ENCODE measurements around the gene PRIMPOL. TPM values are rescaled to one million over a fixed set of nuclear protein-coding genes. Genes with fewer than 3 reads are reported as not detected.
"Not testable (repeated sequence)": the region's sequence is repeated elsewhere in the genome, so short reads cannot be mapped to it uniquely, and the experiment has no call there.

The PRIMPOL gene
- total RNA-seq, 1 donor from 2014 or later: 17.7 TPM

- intact Hi-C loops (cut with micrococcal nuclease): no loop called here
Observed at GRCh38 chr4:184636144-184636543, 13.4 kb upstream of the PRIMPOL start.

DNA sequence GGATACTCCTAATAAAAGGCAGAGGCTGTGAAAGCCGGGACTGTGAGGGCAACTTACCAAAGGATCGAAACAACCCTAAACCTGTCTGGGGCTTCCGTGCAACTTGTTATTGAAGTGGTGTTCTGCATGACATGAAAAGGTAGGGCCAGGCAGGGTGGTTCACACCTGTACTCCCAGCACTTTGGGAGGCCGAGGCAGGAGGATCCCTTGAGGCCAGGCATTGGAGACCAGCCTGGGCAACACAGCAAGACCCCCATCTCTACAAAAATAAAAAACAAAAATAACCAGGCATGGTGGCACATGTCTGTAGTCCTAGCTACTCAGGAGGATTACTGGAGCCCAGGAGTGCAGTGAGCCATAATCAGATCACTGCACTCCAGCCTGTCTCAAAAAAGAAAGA is 12.6 kb upstream of the PRIMPOL start:
- intact Hi-C loops (cut with micrococcal nuclease): no loop called here

DNA sequence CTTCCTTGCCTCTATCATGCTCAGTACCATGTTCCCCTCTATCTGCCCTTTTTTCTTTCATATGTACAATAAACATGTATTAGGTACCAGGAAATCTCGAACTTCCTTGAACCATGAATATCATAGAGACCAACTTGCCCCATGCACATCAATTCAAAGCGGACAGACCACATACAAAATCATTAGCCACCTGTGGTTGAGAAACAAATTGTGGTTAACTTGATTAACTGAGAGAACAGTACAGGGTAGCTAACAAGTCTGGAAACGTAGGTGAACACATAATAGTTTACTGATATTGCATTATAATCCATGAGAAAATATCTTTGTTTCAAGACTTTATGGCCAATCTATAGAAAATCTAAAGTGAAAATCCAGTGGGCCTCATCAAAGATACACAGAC is 8.5 kb upstream of the PRIMPOL start:
- intact Hi-C loops (cut with micrococcal nuclease): no loop called here

- intact Hi-C loops (cut with micrococcal nuclease): no loop called here
Observed at GRCh38 chr4:184641451-184641850, 8.1 kb upstream of the PRIMPOL start.

GRCh38 chr4:184643731-184644130 is 5.8 kb upstream of the PRIMPOL start:
- intact Hi-C loops (cut with micrococcal nuclease): no loop called here

DNA sequence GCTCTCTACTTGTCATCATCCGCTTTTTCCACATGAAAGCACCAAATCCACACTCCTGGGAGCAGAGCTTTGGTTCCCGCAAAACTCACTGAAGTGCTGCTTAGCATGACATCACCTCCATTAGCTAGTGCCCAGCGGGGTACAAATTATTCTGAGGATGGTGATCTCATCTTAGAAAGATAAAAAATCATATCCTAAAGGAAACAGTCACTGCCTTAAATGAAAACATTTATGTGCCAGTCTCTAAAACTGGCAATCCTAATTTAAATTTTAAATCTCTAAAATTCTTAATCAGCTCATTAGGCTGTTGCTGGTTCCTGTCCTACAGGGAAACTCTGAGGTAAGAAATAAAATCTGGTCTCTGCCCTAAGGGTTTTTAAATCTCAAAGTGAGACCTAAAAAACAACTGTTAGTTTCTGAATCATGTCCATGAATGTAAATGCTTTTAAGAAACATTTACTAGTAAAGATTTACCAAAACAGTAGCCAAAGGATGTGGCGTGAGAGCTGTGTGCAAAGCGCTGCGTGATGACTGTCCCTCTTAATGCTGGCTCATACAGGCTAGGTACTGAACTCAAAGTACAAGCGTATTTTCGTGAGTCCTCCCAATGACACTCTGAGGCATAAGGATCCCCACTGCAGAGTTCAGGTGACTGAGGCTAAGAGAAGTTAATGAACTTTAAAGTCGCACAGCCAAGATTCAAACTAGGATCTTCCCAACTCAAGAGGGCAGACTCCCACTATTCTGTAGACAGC is 4.8 kb upstream of the PRIMPOL start:
- intact Hi-C loops (cut with micrococcal nuclease): loop anchor here (5.0 kb wide), 1 partner anchor 362 kb away; no protein-coding TSS in a partner anchor

- intact Hi-C loops (cut with micrococcal nuclease): loop anchor here (5.0 kb wide), 1 partner anchor 364 kb away; no protein-coding TSS in a partner anchor
Observed at GRCh38 chr4:184645904-184646610, 3.5 kb upstream of the PRIMPOL start.

- intact Hi-C loops (cut with micrococcal nuclease): loop anchor here (2.0 to 5.0 kb wide), 3 partner anchors 365 to 823 kb away; partner anchors contain the start of gene CCDC110
Observed at GRCh38 chr4:184647266-184648053, 2.1 kb upstream of the PRIMPOL start.

- intact Hi-C loops (cut with micrococcal nuclease): loop anchor here (2.0 to 5.0 kb wide), 3 partner anchors 366 to 823 kb away; partner anchors contain the start of gene CCDC110
Observed at GRCh38 chr4:184648054-184648312, 1.6 kb upstream of the PRIMPOL start.

DNA sequence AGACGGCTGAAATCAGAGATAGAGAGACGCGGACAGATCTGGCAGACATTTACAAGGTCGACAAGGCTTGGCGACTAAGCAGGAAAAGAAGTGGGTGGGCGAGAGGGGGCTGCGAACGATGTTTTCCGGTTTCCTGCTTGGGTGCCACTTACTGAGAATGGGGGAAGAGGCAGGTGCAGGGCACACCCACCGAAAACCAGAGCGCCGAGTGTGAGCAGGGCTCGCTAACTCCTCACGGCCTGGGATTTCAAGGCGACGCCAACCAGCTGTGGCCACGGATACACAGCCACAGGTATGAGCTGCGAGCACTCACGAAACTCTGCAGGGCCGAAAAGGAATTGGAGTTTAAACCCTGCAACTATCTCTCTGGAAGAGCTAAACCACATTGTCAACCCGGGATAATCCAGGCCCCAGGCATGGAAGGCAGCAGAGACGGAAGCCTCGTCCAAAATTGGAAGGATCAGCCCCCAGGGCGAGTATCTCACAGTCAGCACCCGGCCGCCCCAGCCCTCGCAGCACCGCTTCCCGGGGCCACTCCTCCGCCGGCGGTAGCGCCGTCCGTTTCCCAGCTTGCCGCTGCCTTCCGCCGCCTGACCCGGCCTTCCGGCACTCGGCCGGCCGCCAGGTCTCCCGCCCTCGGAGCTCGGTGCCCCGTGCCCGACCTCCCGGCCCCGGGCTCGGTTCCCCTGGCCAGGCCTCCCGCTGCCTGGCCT is 1.1 kb upstream of the PRIMPOL start:
- intact Hi-C loops (cut with micrococcal nuclease): loop anchor here (1.0 to 5.0 kb wide), 12 partner anchors 20 to 1144 kb away; partner anchors contain the start of genes ANKRD37, CCDC110, CENPU and IRF2

GRCh38 chr4:184649971-184650855 is 675 bp downstream of the PRIMPOL start:
- intact Hi-C loops (cut with micrococcal nuclease): loop anchor here (1.0 to 5.0 kb wide), 13 partner anchors 18 to 1146 kb away; partner anchors contain the start of genes ANKRD37, CCDC110, CENPU and IRF2

DNA sequence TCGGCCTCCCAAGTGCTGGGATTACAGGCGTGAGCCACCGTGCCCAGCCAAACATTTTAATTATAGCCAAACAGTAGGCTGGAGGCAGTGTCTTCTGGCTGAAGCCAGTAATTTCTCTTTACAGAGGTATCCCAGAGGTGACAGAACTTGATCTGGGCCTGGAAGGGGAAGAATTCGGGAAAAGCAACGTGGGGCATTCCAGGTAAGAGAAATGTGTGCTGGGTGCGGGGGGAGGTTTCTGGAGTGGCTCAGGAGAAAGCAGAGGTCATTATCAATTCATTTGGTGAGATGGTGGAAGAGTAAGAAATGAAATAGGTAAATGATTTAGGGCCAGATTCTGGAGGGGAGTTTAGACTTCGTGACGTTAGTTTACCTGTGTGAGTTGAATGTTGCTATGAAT is 2.4 kb downstream of the PRIMPOL start:
- intact Hi-C loops (cut with micrococcal nuclease): no loop called here

GRCh38 chr4:184652681-184653080 is 3.1 kb downstream of the PRIMPOL start:
- intact Hi-C loops (cut with micrococcal nuclease): not testable (repeated sequence)

DNA sequence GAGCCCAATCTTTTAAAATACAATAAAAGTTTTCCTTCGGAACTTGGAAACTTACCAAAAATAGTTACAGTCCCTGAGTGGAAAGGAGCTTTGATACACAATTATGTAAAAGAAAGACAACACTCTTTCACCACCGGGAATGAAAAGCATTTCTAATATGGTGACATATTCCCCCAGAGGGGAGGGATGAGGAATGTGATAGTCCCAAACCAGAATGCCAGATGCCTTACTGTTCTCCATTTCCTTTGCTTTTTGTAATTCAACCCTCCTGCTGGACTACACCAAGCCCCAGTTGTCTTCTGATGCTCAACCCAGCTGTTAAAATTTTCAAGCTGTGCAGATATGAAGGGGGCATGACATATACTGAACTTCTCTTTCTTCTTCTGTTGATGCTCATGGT is 4.1 kb downstream of the PRIMPOL start:
- intact Hi-C loops (cut with micrococcal nuclease): no loop called here

DNA sequence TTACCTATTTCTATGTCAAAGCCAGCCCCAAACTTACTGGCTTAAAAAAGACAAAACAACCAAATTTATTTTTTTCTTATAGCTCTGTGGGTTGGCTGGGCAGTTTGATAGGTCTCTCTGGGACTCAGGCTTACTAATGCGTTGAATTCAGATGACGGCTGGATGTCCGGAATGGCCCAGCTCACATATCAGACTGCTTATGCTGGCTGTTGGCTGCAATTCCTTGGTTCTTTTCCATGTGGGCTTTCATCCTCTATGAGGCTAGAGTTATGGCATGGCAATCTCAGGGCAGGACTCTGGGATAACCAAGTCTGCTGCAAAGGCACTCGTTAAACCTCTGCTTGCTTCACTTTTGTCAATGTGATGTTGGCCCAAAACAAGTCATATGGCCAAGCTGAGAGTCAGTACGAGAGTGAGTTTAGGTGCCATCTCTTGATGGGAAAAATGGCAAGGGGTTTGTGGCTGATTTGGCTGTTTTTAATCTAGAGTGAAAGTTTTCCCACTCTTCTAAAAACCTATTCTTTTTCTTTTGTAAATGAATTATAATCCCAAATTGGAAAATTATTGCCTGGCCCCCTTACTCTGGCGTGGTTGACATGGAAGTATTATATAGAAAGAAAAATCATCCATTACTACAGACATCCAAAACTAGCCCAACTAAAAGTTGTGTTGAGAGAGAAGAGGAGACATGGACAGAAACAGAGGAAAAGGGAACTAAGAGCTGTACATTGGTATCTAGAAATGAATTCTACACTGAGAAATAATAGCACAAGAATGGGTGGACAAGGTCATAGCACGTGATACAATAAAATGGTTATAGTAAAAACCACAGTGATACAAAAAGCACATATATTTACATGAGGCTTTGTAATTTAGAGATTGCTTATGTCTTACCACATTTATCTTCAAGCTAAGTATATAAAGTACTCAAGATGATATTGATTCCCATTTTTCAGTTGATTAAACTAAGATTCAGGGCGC is 6.6 kb downstream of the PRIMPOL start:
- intact Hi-C loops (cut with micrococcal nuclease): no loop called here

- intact Hi-C loops (cut with micrococcal nuclease): no loop called here
Observed at GRCh38 chr4:184657144-184657543, 7.6 kb downstream of the PRIMPOL start.

DNA sequence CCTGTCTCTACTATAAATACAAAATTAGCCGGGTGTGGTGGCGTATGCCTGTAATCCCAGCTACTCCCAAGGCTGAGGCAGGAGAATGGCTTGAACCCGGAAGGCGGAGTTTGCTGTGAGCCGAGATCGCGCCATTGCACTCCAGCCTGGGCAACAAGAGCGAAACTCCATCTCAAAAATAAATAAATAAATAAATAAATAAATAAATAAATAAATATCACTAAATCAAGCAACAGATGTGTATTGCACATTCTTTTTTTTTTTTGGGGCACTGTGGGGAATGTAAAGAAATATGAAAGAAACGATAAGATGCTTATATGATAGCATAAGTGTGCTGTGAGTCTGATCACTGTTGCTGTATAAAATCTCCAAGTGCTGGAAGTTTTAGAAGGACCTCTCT is 8.3 kb downstream of the PRIMPOL start:
- intact Hi-C loops (cut with micrococcal nuclease): not testable (repeated sequence)

DNA sequence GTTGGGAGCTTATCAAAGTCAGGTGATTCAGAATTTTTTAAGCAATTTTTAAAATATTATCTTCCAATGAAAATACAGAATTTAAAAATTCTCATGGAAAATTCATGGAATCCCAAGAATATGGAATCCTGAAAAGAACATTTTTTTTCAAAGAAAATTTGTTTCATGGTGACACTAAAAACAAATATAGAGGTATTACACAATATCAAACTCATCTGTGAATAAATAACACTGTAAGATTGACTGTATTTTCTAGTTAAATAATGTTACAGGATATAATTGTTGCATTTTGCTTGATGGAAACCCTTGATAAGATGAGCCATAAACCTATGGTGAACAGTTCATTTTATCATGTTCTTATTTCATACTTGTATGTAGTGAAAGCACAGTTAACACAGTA is 11.4 kb downstream of the PRIMPOL start:
- intact Hi-C loops (cut with micrococcal nuclease): no loop called here

GRCh38 chr4:184662236-184662635 is 12.7 kb downstream of the PRIMPOL start:
- intact Hi-C loops (cut with micrococcal nuclease): no loop called here

Measured in T-helper 2 cell treated with Interferon-gamma antibody and Interleukin-4, amounts not matched to agents 100 ng/mL and 5 ng/mL, for 36 hours (primary cell).